Endothelial cell of umbilical vein (primary cell): ENCODE results near the gene RRP1B. TPM values are rescaled to one million over a fixed set of nuclear protein-coding genes. Genes with fewer than 3 reads are reported as not detected.

Source experiments
- BruUV-seq: library from RNA; stranded (reverse); fragments of 400-500 nt; replicated peaks from 2 replicates; lab custom pipeline; 2021; lab: Mats Ljungman, UMichigan
- CTCF ChIA-PET: fragments of 300-600, 350-600 bp; sonication (Branson Sonifier 250); formaldehyde crosslinking; loops from one replicate; lab custom pipeline; 2021; ENCODE audit warnings: antibody characterized with exemption, inconsistent platforms; lab: Charles Lee
- POLR2A ChIA-PET: fragments of 300-600, 350-600 bp; sonication (Branson Sonifier 250); formaldehyde crosslinking; loops from one replicate; lab custom pipeline; 2021; ENCODE audit warnings: antibody characterized with exemption, inconsistent platforms; lab: Charles Lee
- DNase-seq: peaks from one replicate; pipeline ENCODE4 v3.0.0-alpha.2; 2011; ENCODE audit warnings: low read depth, low spot score
- FAIRE-seq: peaks from 2 replicates; lab custom pipeline; 2011; peaks lifted over from hg19 to GRCh38; lab: Jason Lieb, UNC
- H2AFZ ChIP-seq: 2 replicates; pipeline ENCODE4 v1.6.0; 2012; ENCODE audit warnings: low read depth, low read length, control low read depth, inconsistent platforms
- H3K27ac ChIP-seq: 2 replicates; pipeline ENCODE4 v1.5.1; 2011; ENCODE audit warnings: low read depth, mild to moderate bottlenecking, control low read depth, low read length, moderate library complexity; ENCODE audit not compliant: insufficient read depth
- H3K27me3 ChIP-seq, 2 experiments: 2 replicates each; pipeline versions ENCODE4 v1.6.0 to v1.6.1; 2011; ENCODE audit warnings: low read length in 2 of 2, mixed read lengths in 1 of 2; ENCODE audit not compliant: control insufficient read depth in 2 of 2, insufficient read depth in 2 of 2
- H3K36me3 ChIP-seq, 2 experiments: 2 replicates in 1 of 2; 3 replicates in 1 of 2; pipeline ENCODE4 v1.5.1; 2011; ENCODE audit warnings: low read length in 2 of 2, mild to moderate bottlenecking in 1 of 2, moderate library complexity in 1 of 2; ENCODE audit not compliant: control insufficient read depth in 2 of 2, insufficient read depth in 2 of 2; ENCODE audit errors: extremely low read depth in 1 of 2
- H3K4me1 ChIP-seq: 3 replicates; pipeline ENCODE4 v1.5.1; 2011; ENCODE audit warnings: mild to moderate bottlenecking, low read length; ENCODE audit not compliant: control insufficient read depth, insufficient read depth; ENCODE audit errors: extremely low read depth
- H3K4me2 ChIP-seq: 2 replicates; pipeline ENCODE4 v1.6.1; 2011; ENCODE audit warnings: low read length, control low read depth, mixed read lengths; ENCODE audit not compliant: insufficient read depth
- H3K4me3 ChIP-seq, 3 experiments: fragments of 200-600 bp in 1 of 3; sonication (generic), shearing (Covaris generic) in 1 of 3; replicated peaks in 1 of 3; 2 replicates each; pipeline ENCODE4 v1.5.1; 2011 to 2016; ENCODE audit warnings: control low read depth in 3 of 3, low read length in 3 of 3, mild to moderate bottlenecking in 2 of 3, inconsistent platforms in 1 of 3, low read depth in 1 of 3, moderate library complexity in 1 of 3; ENCODE audit not compliant: insufficient read depth in 1 of 3
- H3K79me2 ChIP-seq: 2 replicates; pipeline ENCODE4 v1.6.0; 2012; ENCODE audit warnings: low read length, inconsistent platforms; ENCODE audit not compliant: control insufficient read depth, insufficient read depth
- H3K9ac ChIP-seq: replicated peaks from 2 replicates; pipeline ENCODE3; 2011; ENCODE audit warnings: low read length, control low read depth; ENCODE audit not compliant: insufficient read depth; ENCODE audit errors: extremely low read depth
- H3K9me1 ChIP-seq: replicated peaks from 3 replicates; pipeline ENCODE4 v1.6.0; 2011; ENCODE audit warnings: mild to moderate bottlenecking, low read length; ENCODE audit not compliant: control insufficient read depth, insufficient read depth; ENCODE audit errors: extremely low read depth
- H3K9me3 ChIP-seq: replicated peaks from 2 replicates; pipeline ENCODE4 v1.5.1; 2012; ENCODE audit warnings: low read length, inconsistent platforms; ENCODE audit not compliant: control insufficient read depth, insufficient read depth
- H4K20me1 ChIP-seq: replicated peaks from 2 replicates; pipeline ENCODE3; 2011; ENCODE audit warnings: mild to moderate bottlenecking, low read length; ENCODE audit not compliant: control insufficient read depth, insufficient read depth; ENCODE audit errors: extremely low read depth
- CTCF ChIP-seq, 2 donors: IDR thresholded peaks; 1 replicate in 1 of 2; 2 replicates in 1 of 2; pipeline ENCODE4 v1.5.1; 2011; ENCODE audit warnings: low read length in 2 of 2, mild to moderate bottlenecking in 2 of 2, moderate library complexity in 2 of 2, control low read depth in 1 of 2, inconsistent platforms in 1 of 2, low read depth in 1 of 2; ENCODE audit not compliant: insufficient read depth in 1 of 2; ENCODE audit errors: extremely low read depth in 1 of 2
- EZH2 ChIP-seq: IDR thresholded peaks from 2 replicates; pipeline ENCODE4 v1.6.1; 2012; ENCODE audit warnings: borderline replicate concordance, low read depth, mild to moderate bottlenecking, moderate library complexity, low read length, inconsistent platforms; ENCODE audit not compliant: severe bottlenecking
- FOS ChIP-seq: IDR thresholded peaks from 2 replicates; pipeline ENCODE4 v1.6.1; 2011; ENCODE audit warnings: mild to moderate bottlenecking, low read length, moderate library complexity, borderline replicate concordance; ENCODE audit not compliant: insufficient read depth
- GATA2 ChIP-seq: IDR thresholded peaks from 2 replicates; pipeline ENCODE4 v1.7.0; 2011; ENCODE audit warnings: low read depth, mild to moderate bottlenecking, moderate library complexity, mixed read lengths, low read length; ENCODE audit not compliant: insufficient read length, insufficient read depth
- JUN ChIP-seq: IDR thresholded peaks from 2 replicates; pipeline ENCODE4 v1.6.1; 2011; ENCODE audit warnings: borderline replicate concordance, low read depth; ENCODE audit not compliant: insufficient read length, insufficient read depth
- MAX ChIP-seq: IDR thresholded peaks from 2 replicates; pipeline ENCODE4 v1.6.1; 2011; ENCODE audit not compliant: insufficient read depth, insufficient read length
- MYC ChIP-seq: IDR thresholded peaks from one replicate; pipeline ENCODE4 v1.6.1; 2011; ENCODE audit warnings: mild to moderate bottlenecking, low read depth, low read length
- POLR2A ChIP-seq: IDR thresholded peaks from 2 replicates; pipeline ENCODE4 v1.6.1; 2012; ENCODE audit warnings: low read depth, mild to moderate bottlenecking, control low read depth, low read length
- POLR2AphosphoS5 ChIP-seq: IDR thresholded peaks from 2 replicates; pipeline ENCODE4 v1.6.1; 2012; ENCODE audit warnings: low read depth, mild to moderate bottlenecking, control low read depth, low read length, moderate library complexity; ENCODE audit not compliant: insufficient read depth
- dilution Hi-C: fragments of 300-500 bp; cut with MboI; formaldehyde crosslinking; loops from one replicate; pipeline ENCODE4 v1.15.0; 2019; ENCODE audit warnings: low sequenced_read_pairs; ENCODE audit not compliant: extremely low pct_ligation_motif_present
- intact Hi-C: fragments of 100-400 bp; cut with micrococcal nuclease; formaldehyde crosslinking; loops from one replicate; pipeline ENCODE4 v1.10.0; 2022
- polyA plus RNA-seq, 4 experiments: library from polyadenylated mRNA; depleted of rRNA in 3 of 4; stranded (reverse) in 3 of 4; unstranded in 1 of 4; fragments of >200 nt; gene quantifications; 2 replicates each; pipeline versions ENCODE4 v1.2.1 to v1.2.3, GENCODE V29; 2011 to 2012; ENCODE audit warnings: missing spikeins in 1 of 4
- total RNA-seq: library from RNA; stranded (reverse); gene quantifications from 2 replicates; pipeline ENCODE4 v1.2.3, GENCODE V29; 2021

The RRP1B gene
- total and polyA plus RNA-seq, 2 donors (not counting 3 experiments of a cell fraction or from before 2014, with no cell fraction given), result 13.0 to 39.9 TPM

GRCh38 chr21:43676391-43676790, 17.0 kb downstream of the RRP1B start:
- intact Hi-C loops (no loop called here), dilution Hi-C loops (no loop called here)
- Histone ChIP-seq H3K27ac (no peak overlapping the region), H3K9ac (no peak overlapping the region), H3K4me2 (no peak overlapping the region), H3K36me3 (peaks cover 15 to 17% of the 10 kb centered on the region in 2 experiments), H3K4me1 (no peaks in the 10 kb centered on the region), H4K20me1 (no peaks in the 10 kb centered on the region), H2AFZ (no peak overlapping the region), H3K9me1 (no peaks in the 10 kb centered on the region), H3K9me3 (no peaks in the 10 kb centered on the region), H3K27me3 (no peaks in the 10 kb centered on the region), H3K79me2 (peaks cover 11% of the 10 kb centered on the region), H3K4me3 (no peak overlapping the region)
- no peak for FAIRE-seq
- no peak for DNase-seq
- no TSS peak for BruUV-seq
- POLR2A ChIA-PET, result no interaction called here
- TF ChIP-seq GATA2, result no peak
- no peak for TF ChIP-seq JUN
- no peak for TF ChIP-seq POLR2A
- TF ChIP-seq CTCF (IDR thresholded peaks at IDR 0.05; ENCODE audit: extremely low read depth in 1 of 2, insufficient read depth in 1 of 2, low read depth in 1 of 2, low read length in 2 of 2), result no peak
- no peak for TF ChIP-seq POLR2AphosphoS5
- TF ChIP-seq FOS, result no peak
- no peak for TF ChIP-seq MAX
- no peak for TF ChIP-seq EZH2
- no peak for TF ChIP-seq MYC
- CTCF ChIA-PET, result no interaction called here
